Naive thymus-derived CD8-positive, alpha-beta T cell (primary cell): ENCODE measurements around the gene TGFBR3. TPM values are rescaled to one million over a fixed set of nuclear protein-coding genes. Genes with fewer than 3 reads are reported as not detected.
A peak's percentile ranks its signal among the peaks of the same experiment; 100 is the strongest.

Experiments
- ATAC-seq, 2 donors: fragments of 150-1000 bp; cut with Tn5 transposase in 1 of 2; sonication (Bioruptor Pico), chemical (Tn5 transposase) in 1 of 2; 1 replicate in 1 of 2; 2 replicates in 1 of 2; pipeline ENCODE4 v1.10.0; 2021; ENCODE audit warnings: mild to moderate bottlenecking in 2 of 2, moderate library complexity in 2 of 2
- POLR2A ChIA-PET: fragments of 350-600 bp; sonication (Branson Sonifier 250); formaldehyde crosslinking; loops from one replicate; lab custom pipeline; 2021; ENCODE audit warnings: antibody characterized with exemption; lab: Charles Lee
- DNase-seq, 10 donors: peaks; one replicate each; pipeline versions ENCODE4 v3.0.0 to v3.0.0-alpha.2; 2020 to 2022
- H3K27ac Mint-ChIP-seq, 10 donors: one replicate each; pipeline ENCODE4 v1.8.0; 2020 to 2022; ENCODE audit warnings: mild to moderate bottlenecking in 10 of 10, mixed read lengths in 10 of 10, moderate library complexity in 4 of 10, inconsistent platforms in 1 of 10
- H3K27me3 Mint-ChIP-seq, 5 donors: one replicate each; pipeline ENCODE4 v1.8.0; 2021 to 2022; ENCODE audit warnings: mixed read lengths in 5 of 5
- H3K36me3 Mint-ChIP-seq, 3 donors: one replicate each; pipeline ENCODE4 v1.8.0; 2020 to 2022; ENCODE audit warnings: mixed read lengths in 3 of 3, mild to moderate bottlenecking in 2 of 3, inconsistent platforms in 1 of 3
- H3K4me1 Mint-ChIP-seq, 4 donors: one replicate each; pipeline ENCODE4 v1.8.0; 2021 to 2022; ENCODE audit warnings: mixed read lengths in 4 of 4
- H3K4me3 Mint-ChIP-seq, 10 donors: one replicate each; pipeline ENCODE4 v1.8.0; 2020 to 2022; ENCODE audit warnings: mild to moderate bottlenecking in 10 of 10, mixed read lengths in 10 of 10, moderate library complexity in 6 of 10, inconsistent platforms in 1 of 10
- H3K9me3 Mint-ChIP-seq, 9 donors: one replicate each; pipeline ENCODE4 v1.8.0; 2020 to 2022; ENCODE audit warnings: mixed read lengths in 9 of 9, mild to moderate bottlenecking in 3 of 9, inconsistent platforms in 1 of 9, moderate library complexity in 1 of 9
- polyA plus RNA-seq, 3 donors: library from polyadenylated mRNA; unstranded; fragments of 300-500 nt; fragmentation: Illumina TruSeq; gene quantifications; one replicate each; pipeline ENCODE4 v1.2.3, GENCODE V29; 2021
- total RNA-seq, 8 experiments: library from RNA in 2 of 8; stranded (reverse) in 2 of 8; gene quantifications; one replicate each; pipeline ENCODE4 v1.2.3 and lab custom pipeline; 2021 to 2026

The TGFBR3 gene
- total and polyA plus RNA-seq, 5 experiments from 2014 or later, result 6.1 to 67.6 (median 11.6) TPM

DNA sequence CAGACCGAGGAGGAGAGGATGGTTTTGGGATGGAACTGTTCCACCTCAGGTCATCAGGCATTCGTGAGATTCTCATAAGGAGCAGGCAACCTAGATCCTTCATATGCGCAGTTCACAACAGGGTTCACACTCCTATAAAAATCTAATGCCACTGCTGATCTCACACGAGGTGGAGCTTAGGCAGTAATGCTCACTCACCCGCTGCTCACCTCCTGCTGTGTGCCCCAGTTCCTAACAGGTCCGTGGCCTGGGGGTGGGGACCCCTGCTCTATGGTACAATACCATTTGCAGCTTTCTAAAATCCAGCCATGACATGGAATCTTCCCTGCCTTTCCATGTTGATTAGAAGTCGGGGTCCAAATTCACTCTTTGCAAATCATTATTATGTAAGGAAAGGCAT is 72.1 kb downstream of the TGFBR3 start:
- peaks cover 7 to 62% (median 34%) of the 10 kb centered on the region in 4 donors for H3K4me1 Mint-ChIP-seq
- no peaks in the 10 kb centered on the region for H3K27me3 Mint-ChIP-seq
- peak overlapping the region in 1 of 10 donors; percentile 0 for H3K27ac Mint-ChIP-seq
- POLR2A ChIA-PET, result no interaction called here
- no peak overlapping the region for H3K4me3 Mint-ChIP-seq
- DNase-seq (no peak), ATAC-seq (no peak)
- H3K36me3 Mint-ChIP-seq, result no peaks in the 10 kb centered on the region
- H3K9me3 Mint-ChIP-seq, result no peaks in the 10 kb centered on the region

GRCh38 chr1:91811363-91812025 is 74.5 kb downstream of the TGFBR3 start:
- H3K4me1 Mint-ChIP-seq, result peaks cover 9 to 65% (median 39%) of the 10 kb centered on the region in 4 donors

GRCh38 chr1:91809317-91809716 is 76.6 kb downstream of the TGFBR3 start:
- ATAC-seq, result no peak
- no peak for DNase-seq
- Mint-ChIP-seq H3K4me1 (peaks cover 22 to 82% (median 53%) of the 10 kb centered on the region in 4 donors), H3K4me3 (no peak overlapping the region), H3K36me3 (no peaks in the 10 kb centered on the region), H3K27ac (peak overlapping the region; percentile 4 to 91 (median 65)), H3K9me3 (no peaks in the 10 kb centered on the region), H3K27me3 (no peaks in the 10 kb centered on the region)
- POLR2A ChIA-PET, result interaction anchor here (0.5 to 1.2 kb wide), 2 partner anchors 9 to 120 kb away, joined by 3 to 5 read pairs; no protein-coding TSS in a partner anchor

More at GRCh38 chr1:91811363-91812025, 74.5 kb downstream of the TGFBR3 start:
- Mint-ChIP-seq H3K9me3 (no peaks in the 10 kb centered on the region), H3K27ac (peak overlapping the region in 7 of 10 donors; percentile 3 to 69 (median 14)), H3K4me3 (no peak overlapping the region), H3K27me3 (no peaks in the 10 kb centered on the region), H3K36me3 (no peaks in the 10 kb centered on the region)
- ATAC-seq, result no peak
- POLR2A ChIA-PET, result interaction anchor here (0.6 to 0.7 kb wide), 2 partner anchors 250 to 744 kb away, joined by 4 read pairs; no protein-coding TSS in a partner anchor
- no peak for DNase-seq

- Mint-ChIP-seq H3K27me3 (no peaks in the 10 kb centered on the region), H3K4me3 (no peak overlapping the region), H3K4me1 (peaks cover 31 to 85% (median 62%) of the 10 kb centered on the region in 4 donors), H3K36me3 (no peaks in the 10 kb centered on the region), H3K9me3 (peaks cover 0 to 10% (median 0%) of the 10 kb centered on the region in 9 donors), H3K27ac (peak overlapping the region in 8 of 10 donors; percentile 54 to 100 (median 95))
- DNase-seq (no peak), ATAC-seq (no peak)
- POLR2A ChIA-PET, result no interaction called here
These were observed 77.9 kb downstream of the TGFBR3 start for GRCh38 chr1:91807921-91808620.

GRCh38 chr1:91806769-91807700 is 78.9 kb downstream of the TGFBR3 start:
- ATAC-seq (no peak), DNase-seq (no peak)
- Mint-ChIP-seq H3K27ac (peak overlapping the region; percentile 15 to 100 (median 100)), H3K4me1 (peaks cover 37 to 87% (median 68%) of the 10 kb centered on the region in 4 donors), H3K27me3 (no peaks in the 10 kb centered on the region), H3K36me3 (no peaks in the 10 kb centered on the region), H3K9me3 (peaks cover 0 to 18% (median 0%) of the 10 kb centered on the region in 9 donors), H3K4me3 (no peak overlapping the region)
- POLR2A ChIA-PET, result interaction anchor here (0.6 kb wide), 1 partner anchor 241 kb away, joined by 3 read pairs; no protein-coding TSS in a partner anchor

GRCh38 chr1:91806181-91806768 is 79.7 kb downstream of the TGFBR3 start:
- POLR2A ChIA-PET, result interaction anchor here (1.1 kb wide), 1 partner anchor 11 kb away, joined by 3 read pairs; no protein-coding TSS in a partner anchor
- ATAC-seq (no peak), DNase-seq (no peak)
- Mint-ChIP-seq H3K27ac (peak overlapping the region; percentile 91 to 100 (median 100)), H3K9me3 (peaks cover 0 to 18% (median 0%) of the 10 kb centered on the region in 9 donors), H3K4me3 (peak overlapping the region in 2 of 10 donors; percentile 4 to 26), H3K27me3 (no peaks in the 10 kb centered on the region), H3K36me3 (no peaks in the 10 kb centered on the region), H3K4me1 (peaks cover 37 to 85% (median 66%) of the 10 kb centered on the region in 4 donors)

GRCh38 chr1:91805311-91805801 is 80.6 kb downstream of the TGFBR3 start:
- H3K27me3 Mint-ChIP-seq, result no peaks in the 10 kb centered on the region
- POLR2A ChIA-PET, result interaction anchor here (0.6 to 2.1 kb wide), 6 partner anchors 10 to 85 kb away, joined by 3 to 11 read pairs (median 6); no protein-coding TSS in a partner anchor
- peaks cover 35 to 81% (median 60%) of the 10 kb centered on the region in 4 donors for H3K4me1 Mint-ChIP-seq
- H3K27ac Mint-ChIP-seq, result peak overlapping the region; percentile 91 to 100 (median 100)
- H3K4me3 Mint-ChIP-seq, result peak overlapping the region in 8 of 10 donors; percentile 13 to 85 (median 61)
- DNase-seq, result peak in 7 of 10 donors; percentile 5 to 64 (median 17)
- no peaks in the 10 kb centered on the region for H3K36me3 Mint-ChIP-seq
- ATAC-seq, result no peak
- peaks cover 0 to 18% (median 0%) of the 10 kb centered on the region in 9 donors for H3K9me3 Mint-ChIP-seq

DNA sequence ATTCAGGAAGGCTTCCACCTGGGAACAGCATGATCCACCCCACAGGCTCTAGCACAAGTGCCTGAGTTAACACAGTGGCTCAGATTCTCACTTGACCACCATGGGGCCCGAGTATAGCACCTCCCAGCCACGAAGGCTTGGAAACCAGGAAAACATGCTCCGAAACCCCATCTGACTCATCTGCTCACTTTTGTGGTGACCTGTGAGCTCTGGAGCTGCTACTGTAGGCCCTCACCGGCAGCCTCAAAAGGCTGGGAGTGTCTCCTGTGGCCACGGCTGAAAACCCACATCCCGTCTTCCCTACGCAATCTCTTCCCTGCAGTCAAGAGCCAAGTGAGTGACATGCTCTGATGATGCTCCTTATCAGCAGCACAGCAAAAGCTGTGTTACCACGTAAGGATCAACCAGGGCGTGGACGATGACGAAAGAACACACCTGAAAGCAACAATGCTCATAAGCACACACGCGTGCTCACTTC is 81.4 kb downstream of the TGFBR3 start:
- peaks cover 36 to 78% (median 57%) of the 10 kb centered on the region in 4 donors for H3K4me1 Mint-ChIP-seq
- DNase-seq, result peak; percentile 58 to 96 (median 90)
- peaks cover 0 to 18% (median 0%) of the 10 kb centered on the region in 9 donors for H3K9me3 Mint-ChIP-seq
- no peaks in the 10 kb centered on the region for H3K36me3 Mint-ChIP-seq
- peak overlapping the region; percentile 91 to 100 (median 100) for H3K27ac Mint-ChIP-seq
- no peaks in the 10 kb centered on the region for H3K27me3 Mint-ChIP-seq
- peak; percentile 71 to 76 for ATAC-seq
- H3K4me3 Mint-ChIP-seq, result peak overlapping the region; percentile 64 to 90 (median 80)
- POLR2A ChIA-PET, result interaction anchor here (1.1 to 2.1 kb wide), 7 partner anchors 9 to 255 kb away, joined by 3 to 11 read pairs (median 5); no protein-coding TSS in a partner anchor

DNA sequence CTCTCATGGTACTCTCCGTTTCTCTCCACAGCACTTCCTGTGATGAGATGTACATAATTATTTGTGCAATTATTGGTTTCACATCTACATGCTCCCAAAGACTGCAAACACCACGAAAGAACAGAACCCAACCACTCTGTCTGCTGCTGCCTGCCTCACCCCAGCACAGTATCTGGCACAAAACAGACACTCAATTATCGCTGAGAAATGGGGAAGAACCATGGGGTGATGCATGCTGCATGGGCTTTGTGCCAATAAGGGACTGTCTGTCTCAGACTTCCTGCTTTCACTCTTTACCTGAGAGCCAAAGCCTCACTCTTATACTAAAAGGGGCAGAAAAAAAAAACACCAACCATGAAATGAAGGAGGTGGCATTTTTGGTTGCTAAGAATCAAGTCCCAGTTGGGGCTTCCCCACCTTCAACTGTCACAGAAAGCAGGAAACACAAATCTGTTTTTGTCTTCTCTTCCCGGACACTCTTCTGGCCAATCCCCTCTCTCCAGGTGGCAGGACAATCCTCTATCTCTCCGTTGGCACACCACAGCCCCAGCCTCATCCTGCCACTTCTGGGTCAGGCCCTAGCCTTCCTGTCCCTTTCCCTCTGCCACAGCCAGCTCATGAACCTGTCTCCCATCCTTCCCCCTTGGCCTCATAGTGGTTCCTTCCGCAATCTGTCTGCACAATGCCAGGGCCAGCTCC is 82.0 kb downstream of the TGFBR3 start:
- H3K4me3 Mint-ChIP-seq, result peak overlapping the region; percentile 64 to 90 (median 80)
- peak overlapping the region; percentile 91 to 100 (median 100) for H3K27ac Mint-ChIP-seq
- peaks cover 34 to 78% (median 54%) of the 10 kb centered on the region in 4 donors for H3K4me1 Mint-ChIP-seq
- DNase-seq (peak; percentile 38 to 93 (median 83)), ATAC-seq (peak; percentile 61 to 72)
- H3K27me3 Mint-ChIP-seq, result no peaks in the 10 kb centered on the region
- POLR2A ChIA-PET, result interaction anchor here (1.1 to 2.1 kb wide), 9 partner anchors 8 to 255 kb away, joined by 3 to 11 read pairs (median 4); no protein-coding TSS in a partner anchor
- H3K9me3 Mint-ChIP-seq, result peaks cover 0 to 18% (median 0%) of the 10 kb centered on the region in 9 donors
- H3K36me3 Mint-ChIP-seq, result no peaks in the 10 kb centered on the region

DNA sequence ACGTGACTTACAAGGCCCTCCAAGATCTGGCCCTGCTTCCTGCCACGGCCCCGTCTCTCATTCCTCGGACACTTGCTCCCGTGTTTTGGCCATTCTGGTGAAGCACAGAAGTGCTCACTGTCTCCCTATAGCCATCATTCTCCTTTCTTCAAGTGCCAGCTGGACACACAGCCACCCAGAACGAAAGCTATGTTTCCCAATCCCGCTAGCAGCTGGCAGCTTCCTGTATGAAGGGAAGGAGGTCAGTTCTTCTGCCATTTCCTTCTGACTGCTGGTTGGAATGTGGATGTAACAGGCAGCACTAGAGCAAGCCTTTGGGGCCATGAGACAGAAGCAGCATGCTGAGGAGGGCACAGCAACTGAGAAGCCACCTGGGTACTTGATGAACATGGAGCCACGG is 82.8 kb downstream of the TGFBR3 start:
- Mint-ChIP-seq H3K36me3 (no peaks in the 10 kb centered on the region), H3K4me1 (peaks cover 36 to 78% (median 57%) of the 10 kb centered on the region in 4 donors), H3K9me3 (peaks cover 0 to 18% (median 0%) of the 10 kb centered on the region in 9 donors), H3K27me3 (no peaks in the 10 kb centered on the region), H3K27ac (peak overlapping the region; percentile 91 to 100 (median 100)), H3K4me3 (peak overlapping the region in 8 of 10 donors; percentile 6 to 90 (median 80))
- POLR2A ChIA-PET, result interaction anchor here (1.0 to 1.8 kb wide), 4 partner anchors 9 to 254 kb away, joined by 3 to 6 read pairs (median 4); no protein-coding TSS in a partner anchor
- ATAC-seq (no peak), DNase-seq (peak in 1 of 10 donors; percentile 12)
